GM10266 (cell line): ENCODE measurements around the gene MGA.
A peak's percentile ranks its signal among the peaks of the same experiment; 100 is the strongest.
"Not testable (repeated sequence)": the region's sequence is repeated elsewhere in the genome, so short reads cannot be mapped to it uniquely, and the experiment has no call there.

ENCODE experiments used
- DNase-seq: peaks from one replicate; pipeline ENCODE4 v3.0.0; 2012; ENCODE audit errors: extremely low spot score
- TF ChIP-seq, protein P1 (sequence below): IDR thresholded peaks from 2 replicates; pipeline ENCODE4 v1.5.1; 2012; ENCODE audit warnings: mild to moderate bottlenecking, low read depth; ENCODE audit not compliant: control insufficient read depth, insufficient read depth; ENCODE audit errors: missing control alignments

Gene MGA

DNA sequence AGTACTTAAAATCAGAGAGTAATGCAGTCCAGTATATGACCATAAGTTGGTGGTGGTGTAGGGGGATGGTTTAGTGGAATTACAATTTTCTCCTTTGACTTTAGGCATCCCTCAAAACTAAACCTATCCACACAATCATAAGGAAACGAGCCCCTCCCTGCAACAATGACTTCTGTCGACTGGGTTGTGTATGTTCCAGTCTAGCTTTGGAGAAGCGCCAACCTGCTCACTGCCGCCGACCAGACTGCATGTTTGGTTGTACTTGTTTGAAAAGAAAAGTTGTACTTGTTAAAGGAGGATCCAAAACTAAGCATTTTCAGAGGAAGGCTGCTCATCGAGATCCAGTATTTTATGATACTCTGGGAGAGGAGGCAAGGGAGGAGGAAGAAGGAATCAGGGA lies 52.8 kb downstream of the MGA start:
- DNase-seq = no peak
- TF ChIP-seq, protein P1, sequence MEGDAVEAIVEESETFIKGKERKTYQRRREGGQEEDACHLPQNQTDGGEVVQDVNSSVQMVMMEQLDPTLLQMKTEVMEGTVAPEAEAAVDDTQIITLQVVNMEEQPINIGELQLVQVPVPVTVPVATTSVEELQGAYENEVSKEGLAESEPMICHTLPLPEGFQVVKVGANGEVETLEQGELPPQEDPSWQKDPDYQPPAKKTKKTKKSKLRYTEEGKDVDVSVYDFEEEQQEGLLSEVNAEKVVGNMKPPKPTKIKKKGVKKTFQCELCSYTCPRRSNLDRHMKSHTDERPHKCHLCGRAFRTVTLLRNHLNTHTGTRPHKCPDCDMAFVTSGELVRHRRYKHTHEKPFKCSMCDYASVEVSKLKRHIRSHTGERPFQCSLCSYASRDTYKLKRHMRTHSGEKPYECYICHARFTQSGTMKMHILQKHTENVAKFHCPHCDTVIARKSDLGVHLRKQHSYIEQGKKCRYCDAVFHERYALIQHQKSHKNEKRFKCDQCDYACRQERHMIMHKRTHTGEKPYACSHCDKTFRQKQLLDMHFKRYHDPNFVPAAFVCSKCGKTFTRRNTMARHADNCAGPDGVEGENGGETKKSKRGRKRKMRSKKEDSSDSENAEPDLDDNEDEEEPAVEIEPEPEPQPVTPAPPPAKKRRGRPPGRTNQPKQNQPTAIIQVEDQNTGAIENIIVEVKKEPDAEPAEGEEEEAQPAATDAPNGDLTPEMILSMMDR = no peak

DNA sequence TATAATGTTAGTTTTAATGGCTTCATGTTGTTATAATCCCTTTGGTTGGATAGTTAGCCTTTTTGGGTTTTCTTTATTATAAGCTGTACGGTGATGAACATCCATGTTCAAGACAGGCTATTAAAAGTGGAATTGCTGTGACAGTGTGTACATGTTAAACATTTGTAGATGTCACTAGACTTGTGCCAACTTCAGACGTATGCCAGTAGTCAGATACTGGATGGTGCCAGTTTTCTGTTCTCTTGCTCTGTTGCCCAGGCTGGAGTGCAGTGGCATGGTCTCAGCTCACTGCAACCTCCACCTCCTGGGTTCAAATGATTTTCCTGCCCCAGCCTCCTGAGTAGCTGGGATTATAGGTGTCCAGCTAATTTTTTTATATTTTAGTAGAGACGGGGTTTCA lies 54.1 kb downstream of the MGA start:
- TF ChIP-seq, protein P1 = no peak
- DNase-seq = no peak

DNA sequence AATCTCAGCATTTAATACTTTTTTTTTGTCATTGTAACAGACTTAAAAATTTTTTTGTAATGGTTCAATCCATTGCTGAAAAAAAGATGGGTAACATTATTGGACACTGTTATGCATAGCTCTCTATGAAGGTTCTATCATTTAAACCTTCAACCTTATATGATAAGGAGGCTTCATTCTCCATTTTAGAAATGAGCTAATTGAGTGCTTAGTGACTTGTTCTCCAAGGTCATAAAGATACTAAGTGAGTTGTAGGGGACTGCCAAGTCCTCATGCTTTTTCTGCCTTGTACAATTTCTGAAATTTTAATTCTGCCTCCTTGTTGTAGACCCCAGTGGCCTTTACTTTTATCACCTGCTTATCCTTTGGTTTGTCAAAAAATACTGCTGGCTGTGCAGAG lies 56.7 kb downstream of the MGA start:
- no peak for DNase-seq
- TF ChIP-seq, protein P1 = no peak

DNA sequence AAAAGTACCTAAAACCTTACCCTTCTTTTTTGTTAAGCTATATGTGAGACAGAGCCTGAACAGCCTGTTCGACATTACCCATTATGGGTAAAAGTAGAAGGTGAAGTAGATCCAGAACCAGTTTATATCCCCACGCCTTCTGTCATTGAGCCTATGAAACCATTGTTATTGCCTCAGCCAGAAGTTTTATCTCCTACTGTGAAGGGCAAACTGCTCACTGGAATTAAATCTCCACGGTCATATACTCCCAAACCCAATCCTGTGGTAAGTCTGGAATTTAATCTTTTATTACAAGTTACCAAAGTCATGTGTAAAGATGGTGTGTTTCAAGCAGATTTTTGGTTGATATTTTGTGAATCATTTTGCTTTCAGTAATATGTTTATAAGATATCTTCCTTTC lies 66.9 kb downstream of the MGA start:
- TF ChIP-seq, protein P1 = no peak
- no peak for DNase-seq

DNA sequence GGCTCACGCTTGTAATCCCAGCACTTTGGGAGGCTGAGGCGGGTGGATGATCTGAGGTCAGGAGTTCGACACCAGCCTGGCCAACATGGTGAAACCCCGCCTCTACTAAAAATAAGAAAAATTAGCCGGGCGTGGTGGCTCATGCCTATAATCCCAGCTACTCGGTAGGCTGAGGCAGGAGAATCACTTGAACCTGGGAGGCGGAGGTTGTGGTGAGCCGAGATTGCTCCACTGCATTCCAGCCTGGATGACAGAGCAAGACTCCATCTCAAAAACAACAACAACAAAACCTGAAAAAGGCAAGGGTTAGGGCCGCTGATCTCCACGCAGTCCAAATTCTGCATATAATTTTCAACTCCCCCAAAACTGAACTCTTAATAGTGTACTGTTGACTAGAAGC lies 67.9 kb downstream of the MGA start:
- not testable (repeated sequence) for DNase-seq

DNA sequence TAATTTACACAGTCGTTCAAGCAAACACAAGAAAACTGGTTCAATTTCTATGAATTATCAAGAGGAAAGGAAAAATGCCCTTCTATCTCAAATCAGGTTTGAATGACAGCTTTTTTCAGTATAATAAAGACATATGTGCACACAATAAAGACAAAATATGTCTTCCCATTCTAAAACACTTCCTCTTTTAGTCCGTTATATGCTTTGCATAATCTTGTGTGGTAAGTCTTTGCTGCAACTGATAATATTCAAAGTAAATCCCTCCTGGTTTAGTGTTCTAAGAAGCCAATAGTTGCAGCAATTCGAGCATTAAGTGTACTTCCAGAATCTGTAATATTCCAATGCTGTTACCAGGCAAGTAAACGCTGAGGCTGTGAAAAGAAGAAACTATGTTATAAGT lies 70.3 kb downstream of the MGA start:
- DNase-seq = peak; percentile 11
- TF ChIP-seq, protein P1 = no peak

DNA sequence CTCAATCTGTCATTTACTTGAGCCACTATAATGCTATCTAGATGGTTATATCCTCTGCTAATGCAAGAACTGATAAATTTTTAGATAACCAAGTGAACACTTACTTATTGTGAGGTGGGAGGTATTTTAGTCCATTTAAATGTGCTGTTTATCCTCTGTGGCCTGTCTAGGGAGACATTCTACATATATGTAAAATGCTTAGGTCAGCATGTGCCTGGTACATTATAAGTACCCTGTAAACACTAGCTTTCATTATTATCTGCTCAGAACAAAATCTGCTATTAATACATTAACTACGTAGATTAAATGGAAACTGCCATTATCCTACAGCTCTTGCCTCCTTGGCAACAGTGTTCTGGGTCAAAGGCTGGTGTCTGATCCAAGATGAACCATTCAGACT lies 72.3 kb downstream of the MGA start:
- TF ChIP-seq, protein P1 = no peak
- DNase-seq = no peak

DNA sequence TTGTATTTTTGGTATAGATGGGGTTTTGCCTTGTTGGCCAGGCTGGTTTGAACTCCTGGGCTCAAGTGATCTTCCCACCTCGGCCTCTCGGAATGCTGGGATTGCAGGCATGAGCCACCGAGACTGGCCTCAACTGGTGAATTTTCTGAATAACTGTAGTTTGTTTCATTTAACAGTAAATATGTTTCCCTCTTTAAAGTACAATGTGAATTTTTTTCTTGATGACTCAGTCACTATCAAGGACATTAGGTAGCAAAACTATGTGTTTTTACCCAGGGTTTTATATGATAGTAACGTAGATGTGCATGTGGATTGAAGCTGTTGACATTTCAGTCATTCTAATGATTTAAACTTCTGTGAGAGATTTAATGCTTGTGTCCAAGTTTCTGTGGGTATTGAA lies 73.9 kb downstream of the MGA start:
- TF ChIP-seq, protein P1 = no peak
- no peak for DNase-seq
